Limb (tissue), 2 donors: Measurements from ENCODE around the gene LCE2A.
"Not testable (repeated sequence)": the region's sequence is repeated elsewhere in the genome, so short reads cannot be mapped to it uniquely, and the experiment has no call there.

Experiments used
- DNase-seq, 2 donors: peaks; one replicate each; pipeline ENCODE4 v3.0.0-alpha.2; 2016; ENCODE audit errors: extremely low spot score in 2 of 2

LCE2A gene

GRCh38 chr1:152697701-152698600 lies at the start of gene LCE2A:
Gene LCE2A (plus strand): TSS chr1:152698345. CDS start chr1:152698902, 557 bp downstream.
- DNase-seq = no peak

- peak; percentile 14 to 60 for DNase-seq
These were observed 44.0 kb upstream of the LCE2A start for GRCh38 chr1:152654110-152654509.

- DNase-seq = no peak
These were observed 41.7 kb upstream of the LCE2A start for GRCh38 chr1:152656459-152656858.

- no peak for DNase-seq
These were observed 40.5 kb upstream of the LCE2A start for GRCh38 chr1:152657677-152658076.

- DNase-seq = no peak
These were observed 39.5 kb upstream of the LCE2A start for GRCh38 chr1:152658649-152659048.

- DNase-seq = no peak
These were observed 35.0 kb upstream of the LCE2A start, which contains the start of gene LCE2D for GRCh38 chr1:152663098-152663497. Gene LCE2D (plus strand): TSS chr1:152663380. CDS start chr1:152664106, 726 bp downstream.

- DNase-seq = not testable (repeated sequence)
These were observed 32.0 kb upstream of the LCE2A start for GRCh38 chr1:152666171-152666570.

- DNase-seq = no peak
These were observed 30.5 kb upstream of the LCE2A start for GRCh38 chr1:152667648-152668047.

GRCh38 chr1:152673016-152673415 lies 25.1 kb upstream of the LCE2A start:
- no peak for DNase-seq

- DNase-seq = not testable (repeated sequence)
These were observed 23.2 kb upstream of the LCE2A start, which contains the start of gene LCE2C for GRCh38 chr1:152674983-152675382. Gene LCE2C (plus strand): TSS chr1:152675279. CDS start chr1:152676016, 737 bp downstream.

GRCh38 chr1:152679459-152679858 lies 18.7 kb upstream of the LCE2A start:
- DNase-seq = no peak

- no peak for DNase-seq
These were observed 16.5 kb upstream of the LCE2A start for GRCh38 chr1:152681616-152682015.

- no peak for DNase-seq
These were observed 14.3 kb upstream of the LCE2A start for GRCh38 chr1:152683846-152684245.

GRCh38 chr1:152685823-152686222 lies 12.3 kb upstream of the LCE2A start, which contains the start of gene LCE2B:
Gene LCE2B (plus strand): TSS chr1:152686123. CDS start chr1:152686844, 721 bp downstream.
- not testable (repeated sequence) for DNase-seq

GRCh38 chr1:152699746-152700145 lies 1.6 kb downstream of the LCE2A start:
- DNase-seq = no peak

GRCh38 chr1:152707860-152708259 lies 9.7 kb downstream of the LCE2A start, which contains the start of gene LCE4A:
Gene LCE4A (plus strand): TSS chr1:152708160. CDS start chr1:152709076, 916 bp downstream.
- DNase-seq = no peak

GRCh38 chr1:152718238-152718637 lies 20.1 kb downstream of the LCE2A start:
- DNase-seq = no peak

GRCh38 chr1:152725261-152725660 lies 27.1 kb downstream of the LCE2A start:
- DNase-seq = no peak

- DNase-seq = no peak
These were observed 30.8 kb downstream of the LCE2A start for GRCh38 chr1:152728986-152729385.

GRCh38 chr1:152735648-152736047 lies 37.5 kb downstream of the LCE2A start:
- no peak for DNase-seq

- DNase-seq = no peak
These were observed 39.9 kb downstream of the LCE2A start for GRCh38 chr1:152737997-152738396.

GRCh38 chr1:152739841-152740240 lies 41.7 kb downstream of the LCE2A start:
- no peak for DNase-seq

GRCh38 chr1:152741656-152742055 lies 43.5 kb downstream of the LCE2A start:
- DNase-seq = no peak
